Measurements from ENCODE around the gene HLA-B.

Gene HLA-B

GRCh38 chr6:31357886-31358285 is 907 bp upstream of the HLA-B start:
- TF ChIP-seq REST (IDR thresholded peaks at IDR 0.05; ENCODE audit: insufficient read depth in 1 of 2, low read depth in 2 of 2, low read length in 2 of 2) (no peak), SIN3A (IDR thresholded peaks at IDR 0.05; ENCODE audit: borderline replicate concordance, insufficient read depth, low read length) (no peak), TAF1 (IDR thresholded peaks at IDR 0.05; ENCODE audit: borderline replicate concordance, insufficient read depth, low read length) (no peak), FOXP2 (optimal IDR thresholded peaks at IDR 0.05; ENCODE audit: borderline replicate concordance, extremely low read depth, extremely low read length, insufficient read depth) (no peak), POLR2AphosphoS5 (IDR thresholded peaks at IDR 0.05; ENCODE audit: low read depth, low read length) (no peak)

GRCh38 chr6:31356216-31356945 is 598 bp downstream of the HLA-B start:
- TF ChIP-seq POLR2AphosphoS5 (IDR thresholded peaks at IDR 0.05; ENCODE audit: low read depth, low read length) (no peak), REST (IDR thresholded peaks at IDR 0.05; ENCODE audit: insufficient read depth in 1 of 2, low read depth in 2 of 2, low read length in 2 of 2) (no peak), SIN3A (IDR thresholded peaks at IDR 0.05; ENCODE audit: borderline replicate concordance, insufficient read depth, low read length) (no peak)

- TF ChIP-seq POLR2AphosphoS5 (IDR thresholded peaks at IDR 0.05; ENCODE audit: low read depth, low read length) (no peak), TAF1 (IDR thresholded peaks at IDR 0.05; ENCODE audit: borderline replicate concordance, insufficient read depth, low read length) (no peak), REST (IDR thresholded peaks at IDR 0.05; ENCODE audit: insufficient read depth in 1 of 2, low read depth in 2 of 2, low read length in 2 of 2) (no peak), SIN3A (IDR thresholded peaks at IDR 0.05; ENCODE audit: borderline replicate concordance, insufficient read depth, low read length) (no peak), FOXP2 (optimal IDR thresholded peaks at IDR 0.05; ENCODE audit: borderline replicate concordance, extremely low read depth, extremely low read length, insufficient read depth) (no peak)
Observed at GRCh38 chr6:31355583-31355948, 1.4 kb downstream of the HLA-B start.

- TF ChIP-seq POLR2AphosphoS5 (IDR thresholded peaks at IDR 0.05; ENCODE audit: low read depth, low read length) (no peak), TAF1 (IDR thresholded peaks at IDR 0.05; ENCODE audit: borderline replicate concordance, insufficient read depth, low read length) (no peak), SIN3A (IDR thresholded peaks at IDR 0.05; ENCODE audit: borderline replicate concordance, insufficient read depth, low read length) (no peak), FOXP2 (optimal IDR thresholded peaks at IDR 0.05; ENCODE audit: borderline replicate concordance, extremely low read depth, extremely low read length, insufficient read depth) (no peak), REST (IDR thresholded peaks at IDR 0.05; ENCODE audit: insufficient read depth in 1 of 2, low read depth in 2 of 2, low read length in 2 of 2) (no peak)
Observed at GRCh38 chr6:31354864-31355582, 2.0 kb downstream of the HLA-B start.
